ENCODE data around the gene ABLIM1.

DNA sequence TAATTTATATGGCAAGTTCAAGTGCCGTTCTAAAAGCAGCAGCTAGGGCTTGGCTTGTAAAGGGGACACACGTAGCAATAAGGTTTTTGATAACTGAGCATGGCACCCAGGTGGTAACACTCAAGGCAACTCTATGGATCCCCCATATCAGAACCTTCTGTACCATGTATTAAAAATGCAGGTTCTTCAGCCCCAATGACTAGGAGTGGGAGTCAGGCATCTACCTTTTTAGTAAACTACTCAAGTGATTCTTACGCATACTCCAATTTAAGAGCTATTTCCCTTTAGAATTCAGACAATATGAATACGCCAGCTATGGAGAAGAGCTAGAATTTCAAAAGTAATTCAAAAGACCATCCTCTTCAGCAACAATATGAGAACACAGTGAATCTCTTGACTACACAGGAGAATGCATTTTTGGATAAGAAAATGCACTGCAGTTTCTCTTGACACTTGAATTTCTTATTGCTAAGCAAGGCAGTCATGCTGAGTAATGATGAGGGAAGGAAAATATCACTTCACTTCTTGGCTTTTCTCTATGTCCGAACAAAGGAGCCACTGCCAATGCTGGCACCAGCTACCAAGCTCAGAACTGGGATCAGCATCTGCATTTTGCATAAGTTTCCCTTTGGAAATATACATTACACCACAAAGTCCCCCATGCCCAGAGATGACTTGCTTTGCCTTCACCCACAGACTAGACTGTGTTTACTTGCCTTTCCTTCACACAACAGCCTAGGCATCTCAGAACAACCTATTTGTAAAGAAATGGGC lies 53.5 kb downstream of the ABLIM1 start:
- no peak for TF ChIP-seq POLR2A (IDR thresholded peaks at IDR 0.05; ENCODE audit: low read depth, low read length)
- no peak for TF ChIP-seq SPI1 (IDR thresholded peaks at IDR 0.05; ENCODE audit: low read depth, low read length)
- no peak for TF ChIP-seq POU2F2 (IDR thresholded peaks at IDR 0.05; ENCODE audit: low read depth, low read length)
- no peak for TF ChIP-seq TAF1 (IDR thresholded peaks at IDR 0.05; ENCODE audit: low read depth, low read length)
- TF ChIP-seq POLR2AphosphoS5 (IDR thresholded peaks at IDR 0.05; ENCODE audit: low read depth, low read length), result no peak

Measured in GM12891 (cell line).